HEK293 (cell line): ENCODE data around the gene AK1.

Experiments used
- GLI4 ChIP-seq: fragments of 450-650 bp; formaldehyde crosslinking; IDR thresholded peaks from 2 replicates; pipeline ENCODE4 v1.5.1; 2016; ENCODE audit warnings: missing biosample characterization, missing genetic modification characterization
- HOXA7 ChIP-seq: sonication (generic); formaldehyde crosslinking; IDR thresholded peaks from 2 replicates; pipeline ENCODE4 v1.8.1; 2022; ENCODE audit warnings: missing genetic modification reagents, borderline replicate concordance
- KLF8 ChIP-seq: fragments of 450-650 bp; formaldehyde crosslinking; IDR thresholded peaks from 2 replicates; pipeline ENCODE4 v1.5.1; 2016; ENCODE audit warnings: missing biosample characterization, missing genetic modification characterization
- MEIS1 ChIP-seq: sonication (generic); formaldehyde crosslinking; IDR thresholded peaks from 2 replicates; pipeline ENCODE4 v1.8.1; 2022; ENCODE audit warnings: missing genetic modification reagents, mild to moderate bottlenecking, borderline replicate concordance
- PRDM4 ChIP-seq: fragments of 450-650 bp; formaldehyde crosslinking; IDR thresholded peaks from 2 replicates; pipeline ENCODE4 v1.5.1; 2017; ENCODE audit warnings: missing biosample characterization, missing genetic modification characterization
- SETDB1 ChIP-seq: IDR thresholded peaks from one replicate; pipeline ENCODE4 v1.6.1; 2017; ENCODE audit warnings: mild to moderate bottlenecking, low read length, moderate library complexity, mixed read lengths; ENCODE audit not compliant: insufficient read length
- ZBTB21 ChIP-seq: fragments of 450-650 bp; formaldehyde crosslinking; IDR thresholded peaks from 2 replicates; pipeline ENCODE4 v1.5.1; 2017; ENCODE audit warnings: missing biosample characterization, missing genetic modification characterization
- ZBTB44 ChIP-seq: fragments of 450-650 bp; IDR thresholded peaks from 2 replicates; pipeline ENCODE4 v1.5.1; 2018; ENCODE audit warnings: missing biosample characterization, mild to moderate bottlenecking, missing genetic modification characterization
- ZBTB6 ChIP-seq: fragments of 450-650 bp; formaldehyde crosslinking; IDR thresholded peaks from 2 replicates; pipeline ENCODE4 v1.5.1; 2017; ENCODE audit warnings: missing biosample characterization, missing genetic modification characterization
- ZEB2 ChIP-seq: fragments of 450-650 bp; formaldehyde crosslinking; IDR thresholded peaks from 2 replicates; pipeline ENCODE4 v1.5.1; 2016; ENCODE audit warnings: missing biosample characterization, missing genetic modification characterization
- ZFP37 ChIP-seq: fragments of 450-650 bp; formaldehyde crosslinking; IDR thresholded peaks from 2 replicates; pipeline ENCODE4 v1.5.1; 2016; ENCODE audit warnings: missing biosample characterization, missing genetic modification characterization
- ZIC2 ChIP-seq: fragments of 450-650 bp; formaldehyde crosslinking; IDR thresholded peaks from 2 replicates; pipeline ENCODE4 v1.5.1; 2016; ENCODE audit warnings: missing biosample characterization, missing genetic modification characterization
- ZNF114 ChIP-seq: fragments of 450-650 bp; formaldehyde crosslinking; IDR thresholded peaks from 2 replicates; pipeline ENCODE4 v1.5.0; 2017; ENCODE audit warnings: missing biosample characterization, missing genetic modification characterization
- ZNF133 ChIP-seq: fragments of 450-650 bp; formaldehyde crosslinking; IDR thresholded peaks from 2 replicates; pipeline ENCODE4 v1.5.1; 2016; ENCODE audit warnings: missing biosample characterization, missing genetic modification characterization
- ZNF19 ChIP-seq: fragments of 450-650 bp; formaldehyde crosslinking; IDR thresholded peaks from 2 replicates; pipeline ENCODE4; 2016; ENCODE audit warnings: missing biosample characterization, missing genetic modification characterization, low read depth
- ZNF311 ChIP-seq: fragments of 450-650 bp; formaldehyde crosslinking; IDR thresholded peaks from 2 replicates; pipeline ENCODE4 v1.5.1; 2017; ENCODE audit warnings: missing biosample characterization, missing genetic modification characterization, borderline replicate concordance
- ZNF354C ChIP-seq: fragments of 450-650 bp; formaldehyde crosslinking; IDR thresholded peaks from 2 replicates; pipeline ENCODE4 v1.5.1; 2016; ENCODE audit warnings: missing biosample characterization, missing genetic modification characterization, low read depth, borderline replicate concordance
- ZNF366 ChIP-seq: fragments of 450-650 bp; formaldehyde crosslinking; conservative IDR thresholded peaks from 2 replicates; pipeline ENCODE4 v1.5.1; 2016; ENCODE audit warnings: missing biosample characterization, missing genetic modification characterization
- ZNF510 ChIP-seq: fragments of 450-650 bp; formaldehyde crosslinking; IDR thresholded peaks from 2 replicates; pipeline ENCODE4 v1.5.1; 2018; ENCODE audit warnings: mild to moderate bottlenecking, missing genetic modification characterization, missing biosample characterization; ENCODE audit not compliant: insufficient replicate concordance
- ZNF518A ChIP-seq: fragments of 450-650 bp; formaldehyde crosslinking; conservative IDR thresholded peaks from 2 replicates; pipeline ENCODE4 v1.5.1; 2016; ENCODE audit warnings: low read depth, missing biosample characterization, missing genetic modification characterization
- ZNF521 ChIP-seq: fragments of 450-650 bp; formaldehyde crosslinking; IDR thresholded peaks from 2 replicates; pipeline ENCODE4 v1.5.1; 2017; ENCODE audit warnings: missing biosample characterization, mild to moderate bottlenecking, missing genetic modification characterization
- ZNF670 ChIP-seq: fragments of 450-650 bp; formaldehyde crosslinking; IDR thresholded peaks from 2 replicates; pipeline ENCODE4 v1.5.1; 2016; ENCODE audit warnings: missing biosample characterization, missing genetic modification characterization, low read depth
- ZNF701 ChIP-seq: fragments of 450-650 bp; formaldehyde crosslinking; IDR thresholded peaks from 2 replicates; pipeline ENCODE4 v1.5.1; 2016; ENCODE audit warnings: missing biosample characterization, missing genetic modification characterization
- ZSCAN23 ChIP-seq: fragments of 450-650 bp; formaldehyde crosslinking; IDR thresholded peaks from 2 replicates; pipeline ENCODE4 v1.5.1; 2016; ENCODE audit warnings: missing biosample characterization, missing genetic modification characterization
- ZSCAN4 ChIP-seq: fragments of 450-650 bp; formaldehyde crosslinking; IDR thresholded peaks from 2 replicates; pipeline ENCODE4 v1.5.1; 2017; ENCODE audit warnings: missing biosample characterization, missing genetic modification characterization

Gene AK1

GRCh38 chr9:127919253-127919815, 41.9 kb upstream of the AK1 start (continued):
- TF ChIP-seq ZNF114 (tag by site-specific recombination) (no peak), ZNF133 (tag by site-specific recombination) (no peak), HOXA7 (CRISPR knock-in tag) (no peak), ZSCAN23 (tag by site-specific recombination) (no peak), GLI4 (no peak), ZNF670 (tag by site-specific recombination) (no peak), ZFP37 (tag by site-specific recombination) (no peak), ZNF510 (tag by site-specific recombination) (no peak), ZBTB44 (tag by site-specific recombination) (no peak), ZNF311 (no peak), PRDM4 (tag by site-specific recombination) (no peak), ZNF521 (no peak), ZNF518A (no peak), ZBTB6 (0 out of 2 replicates have a peak, but pooled peaks have one; percentile 26), ZEB2 (tag by site-specific recombination) (peak; percentile 71; the same call in 1 of the 2 replicates), ZIC2 (tag by site-specific recombination) (0 out of 2 replicates have a peak, but pooled peaks have one; percentile 13), ZSCAN4 (tag by site-specific recombination) (no peak), ZNF701 (no peak), SETDB1 (no peak), ZBTB21 (no peak), MEIS1 (CRISPR knock-in tag) (no peak), ZNF19 (tag by site-specific recombination) (no peak), KLF8 (tag by site-specific recombination) (no peak), ZNF366 (tag by site-specific recombination) (peak; percentile 52; the same call in 1 of the 2 replicates), ZNF354C (tag by site-specific recombination) (no peak)
- TF ChIP-seq, all 188 proteins: peak for 23
